ENCODE measurements around the gene PRR23A. TPM values are rescaled to one million over a fixed set of nuclear protein-coding genes. Genes with fewer than 3 reads are reported as not detected.

Gene PRR23A
- total RNA-seq: not detected in 2 replicates

DNA sequence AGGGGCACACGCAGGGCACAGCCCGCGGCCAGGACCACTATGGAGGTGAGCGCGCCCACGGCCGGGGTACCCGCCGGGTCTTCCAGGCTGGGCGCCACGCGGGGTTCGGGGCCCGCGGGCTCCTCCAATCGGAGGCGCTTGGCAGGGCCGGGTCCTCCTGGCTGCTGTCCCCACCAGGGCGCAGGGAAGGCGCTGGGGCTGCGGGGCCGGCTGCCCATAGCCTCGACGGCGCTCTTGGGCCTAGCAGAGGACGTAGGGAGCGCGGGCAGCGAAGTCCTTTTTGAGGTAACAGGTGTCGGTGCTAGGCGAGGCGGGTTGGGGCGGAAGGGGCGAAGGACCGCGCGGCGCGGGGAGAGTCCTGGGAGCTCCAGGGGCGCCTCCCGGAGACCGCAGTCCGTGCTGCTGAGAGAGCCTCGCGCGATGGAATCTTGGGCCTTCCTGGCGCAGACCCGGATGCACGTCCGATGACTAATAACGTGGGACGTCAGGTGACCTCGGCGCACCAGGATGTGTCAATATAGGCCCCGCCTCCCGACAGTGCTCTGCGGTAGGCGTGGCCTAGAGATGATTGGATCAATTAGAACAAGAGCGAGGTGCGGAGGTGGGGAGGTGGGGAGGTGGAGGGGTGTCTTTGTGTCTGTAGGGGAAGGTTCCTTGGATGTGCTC lies at the start of gene PRR23A:
TSS of gene PRR23A (minus strand) at position 218 of the 666 bp plus-strand sequence. CDS start at position 218, 0 bp downstream.

DNA sequence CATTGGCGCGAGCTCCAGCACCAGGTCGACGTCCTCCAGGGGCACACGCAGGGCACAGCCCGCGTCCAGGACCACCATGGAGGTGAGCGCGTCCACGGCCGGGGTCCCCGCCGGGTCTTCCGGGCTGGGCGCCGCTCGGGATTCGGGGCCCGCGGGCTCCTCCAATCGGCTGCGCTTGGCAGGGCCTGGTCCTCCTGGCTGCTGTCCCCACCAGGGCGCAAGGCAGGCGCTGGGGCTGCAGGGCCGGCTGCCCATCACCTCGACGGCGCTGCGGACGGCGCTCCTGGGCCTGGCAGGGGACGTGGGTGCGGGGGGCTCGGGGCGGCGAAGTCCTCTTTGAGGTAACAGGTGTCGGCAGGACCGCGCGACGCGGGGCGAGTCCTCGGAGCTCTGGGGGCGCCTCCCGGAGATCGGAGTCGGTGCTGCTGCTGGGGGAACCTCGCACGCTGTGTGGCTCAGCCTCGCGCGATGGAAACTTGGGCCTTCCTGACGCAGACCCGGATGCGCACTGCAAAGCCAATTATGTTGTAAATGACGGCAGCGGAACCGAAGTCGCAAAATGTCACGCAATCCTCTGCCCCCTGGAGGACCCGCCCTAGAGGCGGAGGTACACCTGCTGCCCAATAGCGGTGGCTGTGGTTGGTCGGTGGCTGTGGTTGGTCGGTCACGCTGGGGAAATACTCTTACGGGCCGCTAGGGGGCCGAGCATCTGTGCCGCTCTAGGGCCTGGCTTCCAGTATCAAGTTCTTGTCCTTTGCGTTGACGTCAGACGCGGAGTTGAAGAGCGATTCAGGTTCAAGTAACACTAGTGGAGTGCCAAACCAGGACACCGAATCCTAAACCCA lies 38.5 kb upstream of the PRR23A start, which contains the start of gene PRR23C:
TSS of gene PRR23C (minus strand) at position 527 of the 845 bp plus-strand sequence. CDS start at position 255, 272 bp downstream.

DNA sequence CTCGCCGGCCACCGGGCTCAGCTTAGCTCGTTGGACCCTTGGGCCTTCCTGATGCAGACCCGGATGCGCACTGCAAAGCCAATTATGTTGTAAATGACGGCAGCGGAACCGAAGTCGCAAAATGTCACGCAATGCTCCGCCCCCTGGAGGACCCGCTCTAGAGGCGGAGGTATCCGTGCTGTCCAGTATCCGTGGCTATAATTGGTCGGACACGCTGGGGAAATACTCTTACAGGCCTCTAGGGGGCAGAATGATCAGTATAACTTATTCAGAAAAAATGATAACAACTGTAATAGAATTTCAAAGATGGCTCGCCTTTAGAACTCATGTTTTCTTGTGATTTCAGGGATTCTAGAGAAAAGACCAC lies 14.8 kb upstream of the PRR23A start, which contains the start of gene PRR23B:
TSS of gene PRR23B (minus strand) at position 59 of the 367 bp plus-strand sequence. CDS start 265 bp downstream, outside the sequence.

Other genes with a start within 250 kb of the PRR23A start
- 18.0 and 19.2 TPM in 2 replicates for gene PIK3CB, start 171.3 kb downstream of the PRR23A start, total RNA-seq
- 0.11 and 0.13 TPM in 2 replicates for gene FOXL2, start 59.1 kb downstream of the PRR23A start, total RNA-seq
- gene FOXL2NB, start 59.1 kb downstream of the PRR23A start, total RNA-seq: 0.13 and 0.22 TPM in 2 replicates
- not detected in 2 replicates for gene PRR23B, start 14.7 kb upstream of the PRR23A start, total RNA-seq
- not detected in 2 replicates for gene PRR23C, start 38.6 kb upstream of the PRR23A start, total RNA-seq

Data from articular chondrocyte of knee joint (primary cell).